Endothelial cell of umbilical vein (primary cell): Measurements from ENCODE around the gene PARP3. TPM values are rescaled to one million over a fixed set of nuclear protein-coding genes. Genes with fewer than 3 reads are reported as not detected.
A peak's percentile ranks its signal among the peaks of the same experiment; 100 is the strongest.

ENCODE experiments used
- BruUV-seq: library from RNA; stranded (reverse); fragments of 400-500 nt; replicated peaks from 2 replicates; lab custom pipeline; 2021; lab: Mats Ljungman, UMichigan
- CTCF ChIA-PET: fragments of 300-600, 350-600 bp; sonication (Branson Sonifier 250); formaldehyde crosslinking; loops from one replicate; lab custom pipeline; 2021; ENCODE audit warnings: antibody characterized with exemption, inconsistent platforms; lab: Charles Lee
- POLR2A ChIA-PET: fragments of 300-600, 350-600 bp; sonication (Branson Sonifier 250); formaldehyde crosslinking; loops from one replicate; lab custom pipeline; 2021; ENCODE audit warnings: antibody characterized with exemption, inconsistent platforms; lab: Charles Lee
- DNase-seq: peaks from one replicate; pipeline ENCODE4 v3.0.0-alpha.2; 2011; ENCODE audit warnings: low read depth, low spot score
- FAIRE-seq: peaks from 2 replicates; lab custom pipeline; 2011; peaks lifted over from hg19 to GRCh38; lab: Jason Lieb, UNC
- H2AFZ ChIP-seq: 2 replicates; pipeline ENCODE4 v1.6.0; 2012; ENCODE audit warnings: low read depth, low read length, control low read depth, inconsistent platforms
- H3K27ac ChIP-seq: 2 replicates; pipeline ENCODE4 v1.5.1; 2011; ENCODE audit warnings: low read depth, mild to moderate bottlenecking, control low read depth, low read length, moderate library complexity; ENCODE audit not compliant: insufficient read depth
- H3K27me3 ChIP-seq, 2 experiments: 2 replicates each; pipeline versions ENCODE4 v1.6.0 to v1.6.1; 2011; ENCODE audit warnings: low read length in 2 of 2, mixed read lengths in 1 of 2; ENCODE audit not compliant: control insufficient read depth in 2 of 2, insufficient read depth in 2 of 2
- H3K36me3 ChIP-seq, 2 experiments: 2 replicates in 1 of 2; 3 replicates in 1 of 2; pipeline ENCODE4 v1.5.1; 2011; ENCODE audit warnings: low read length in 2 of 2, mild to moderate bottlenecking in 1 of 2, moderate library complexity in 1 of 2; ENCODE audit not compliant: control insufficient read depth in 2 of 2, insufficient read depth in 2 of 2; ENCODE audit errors: extremely low read depth in 1 of 2
- H3K4me1 ChIP-seq: 3 replicates; pipeline ENCODE4 v1.5.1; 2011; ENCODE audit warnings: mild to moderate bottlenecking, low read length; ENCODE audit not compliant: control insufficient read depth, insufficient read depth; ENCODE audit errors: extremely low read depth
- H3K4me2 ChIP-seq: 2 replicates; pipeline ENCODE4 v1.6.1; 2011; ENCODE audit warnings: low read length, control low read depth, mixed read lengths; ENCODE audit not compliant: insufficient read depth
- H3K4me3 ChIP-seq, 3 experiments: fragments of 200-600 bp in 1 of 3; sonication (generic), shearing (Covaris generic) in 1 of 3; replicated peaks in 1 of 3; 2 replicates each; pipeline ENCODE4 v1.5.1; 2011 to 2016; ENCODE audit warnings: control low read depth in 3 of 3, low read length in 3 of 3, mild to moderate bottlenecking in 2 of 3, inconsistent platforms in 1 of 3, low read depth in 1 of 3, moderate library complexity in 1 of 3; ENCODE audit not compliant: insufficient read depth in 1 of 3
- H3K79me2 ChIP-seq: 2 replicates; pipeline ENCODE4 v1.6.0; 2012; ENCODE audit warnings: low read length, inconsistent platforms; ENCODE audit not compliant: control insufficient read depth, insufficient read depth
- H3K9ac ChIP-seq: replicated peaks from 2 replicates; pipeline ENCODE3; 2011; ENCODE audit warnings: low read length, control low read depth; ENCODE audit not compliant: insufficient read depth; ENCODE audit errors: extremely low read depth
- H3K9me1 ChIP-seq: replicated peaks from 3 replicates; pipeline ENCODE4 v1.6.0; 2011; ENCODE audit warnings: mild to moderate bottlenecking, low read length; ENCODE audit not compliant: control insufficient read depth, insufficient read depth; ENCODE audit errors: extremely low read depth
- H3K9me3 ChIP-seq: replicated peaks from 2 replicates; pipeline ENCODE4 v1.5.1; 2012; ENCODE audit warnings: low read length, inconsistent platforms; ENCODE audit not compliant: control insufficient read depth, insufficient read depth
- H4K20me1 ChIP-seq: replicated peaks from 2 replicates; pipeline ENCODE3; 2011; ENCODE audit warnings: mild to moderate bottlenecking, low read length; ENCODE audit not compliant: control insufficient read depth, insufficient read depth; ENCODE audit errors: extremely low read depth
- CTCF ChIP-seq, 2 donors: IDR thresholded peaks; 1 replicate in 1 of 2; 2 replicates in 1 of 2; pipeline ENCODE4 v1.5.1; 2011; ENCODE audit warnings: low read length in 2 of 2, mild to moderate bottlenecking in 2 of 2, moderate library complexity in 2 of 2, control low read depth in 1 of 2, inconsistent platforms in 1 of 2, low read depth in 1 of 2; ENCODE audit not compliant: insufficient read depth in 1 of 2; ENCODE audit errors: extremely low read depth in 1 of 2
- EZH2 ChIP-seq: IDR thresholded peaks from 2 replicates; pipeline ENCODE4 v1.6.1; 2012; ENCODE audit warnings: borderline replicate concordance, low read depth, mild to moderate bottlenecking, moderate library complexity, low read length, inconsistent platforms; ENCODE audit not compliant: severe bottlenecking
- FOS ChIP-seq: IDR thresholded peaks from 2 replicates; pipeline ENCODE4 v1.6.1; 2011; ENCODE audit warnings: mild to moderate bottlenecking, low read length, moderate library complexity, borderline replicate concordance; ENCODE audit not compliant: insufficient read depth
- GATA2 ChIP-seq: IDR thresholded peaks from 2 replicates; pipeline ENCODE4 v1.7.0; 2011; ENCODE audit warnings: low read depth, mild to moderate bottlenecking, moderate library complexity, mixed read lengths, low read length; ENCODE audit not compliant: insufficient read length, insufficient read depth
- JUN ChIP-seq: IDR thresholded peaks from 2 replicates; pipeline ENCODE4 v1.6.1; 2011; ENCODE audit warnings: borderline replicate concordance, low read depth; ENCODE audit not compliant: insufficient read length, insufficient read depth
- MAX ChIP-seq: IDR thresholded peaks from 2 replicates; pipeline ENCODE4 v1.6.1; 2011; ENCODE audit not compliant: insufficient read depth, insufficient read length
- MYC ChIP-seq: IDR thresholded peaks from one replicate; pipeline ENCODE4 v1.6.1; 2011; ENCODE audit warnings: mild to moderate bottlenecking, low read depth, low read length
- POLR2A ChIP-seq: IDR thresholded peaks from 2 replicates; pipeline ENCODE4 v1.6.1; 2012; ENCODE audit warnings: low read depth, mild to moderate bottlenecking, control low read depth, low read length
- POLR2AphosphoS5 ChIP-seq: IDR thresholded peaks from 2 replicates; pipeline ENCODE4 v1.6.1; 2012; ENCODE audit warnings: low read depth, mild to moderate bottlenecking, control low read depth, low read length, moderate library complexity; ENCODE audit not compliant: insufficient read depth
- dilution Hi-C: fragments of 300-500 bp; cut with MboI; formaldehyde crosslinking; loops from one replicate; pipeline ENCODE4 v1.15.0; 2019; ENCODE audit warnings: low sequenced_read_pairs; ENCODE audit not compliant: extremely low pct_ligation_motif_present
- intact Hi-C: fragments of 100-400 bp; cut with micrococcal nuclease; formaldehyde crosslinking; loops from one replicate; pipeline ENCODE4 v1.10.0; 2022
- polyA plus RNA-seq, 4 experiments: library from polyadenylated mRNA; depleted of rRNA in 3 of 4; stranded (reverse) in 3 of 4; unstranded in 1 of 4; fragments of >200 nt; gene quantifications; 2 replicates each; pipeline versions ENCODE4 v1.2.1 to v1.2.3, GENCODE V29; 2011 to 2012; ENCODE audit warnings: missing spikeins in 1 of 4
- total RNA-seq: library from RNA; stranded (reverse); gene quantifications from 2 replicates; pipeline ENCODE4 v1.2.3, GENCODE V29; 2021

Gene PARP3
- total and polyA plus RNA-seq, 2 donors (not counting 3 experiments of a cell fraction or from before 2014, with no cell fraction given) = 10.0 to 13.8 TPM

GRCh38 chr3:51983578-51984268 is 41.6 kb downstream of the PARP3 start:
- intact Hi-C loops (loop anchor here (1.0 to 2.0 kb wide), 3 partner anchors 8 to 41 kb away; partner anchors contain the start of genes ABHD14A, PARP3 and RPL29), dilution Hi-C loops (no loop called here)
- Histone ChIP-seq H3K36me3 (no peaks in the 10 kb centered on the region), H3K4me2 (peak overlapping the region; percentile 12), H3K9me1 (no peaks in the 10 kb centered on the region), H4K20me1 (no peaks in the 10 kb centered on the region), H3K4me1 (peaks cover 14% of the 10 kb centered on the region), H3K9me3 (no peaks in the 10 kb centered on the region), H3K4me3 (peak overlapping the region; percentile 28 to 48 (median 39)), H3K79me2 (no peaks in the 10 kb centered on the region), H3K27ac (peak overlapping the region; percentile 39), H3K9ac (peak overlapping the region; percentile 53), H2AFZ (peak overlapping the region; percentile 8), H3K27me3 (no peaks in the 10 kb centered on the region)
- ChIA-PET POLR2A (interaction anchor here (0.6 to 1.9 kb wide), 3 partner anchors 9 to 15 kb away, joined by 3 to 15 read pairs (median 3); partner anchors contain the start of gene RPL29), CTCF (interaction anchor here (1.1 to 3.0 kb wide), 7 partner anchors 10 to 73 kb away, joined by 3 to 37 read pairs (median 7); partner anchors contain the start of genes ABHD14A, ABHD14B, DUSP7 and PCBP4)
- FAIRE-seq (no peak), DNase-seq (no peak)
- TSS peak; percentile 73 for BruUV-seq
- no peak for TF ChIP-seq MAX
- TF ChIP-seq POLR2A = no peak
- TF ChIP-seq JUN = no peak
- TF ChIP-seq EZH2 = no peak
- TF ChIP-seq MYC = no peak
- no peak for TF ChIP-seq GATA2
- TF ChIP-seq CTCF (IDR thresholded peaks at IDR 0.05; ENCODE audit: extremely low read depth in 1 of 2, insufficient read depth in 1 of 2, low read depth in 1 of 2, low read length in 2 of 2) = no peak
- no peak for TF ChIP-seq POLR2AphosphoS5
- no peak for TF ChIP-seq FOS
